CD4-positive, CD25-positive, alpha-beta regulatory T cell (primary cell): ENCODE data around the gene TRIM47. TPM values are rescaled to one million over a fixed set of nuclear protein-coding genes. Genes with fewer than 3 reads are reported as not detected.

Experiments
- ATAC-seq, 2 donors: fragments of 150-1000 bp; cut with Tn5 transposase; one replicate each; pipeline ENCODE4 v1.10.0; 2021; ENCODE audit warnings: low read depth in 2 of 2, moderate number of reproducible peaks in 2 of 2, moderate library complexity in 1 of 2
- DNase-seq, 3 donors: peaks; one replicate each; pipeline versions ENCODE4 v3.0.0 to v3.0.0-alpha.2; 2012 to 2022; ENCODE audit warnings: mixed read lengths in 1 of 3
- H3K27ac ChIP-seq: one replicate; pipeline ENCODE4 v1.7.0; 2013; ENCODE audit warnings: mild to moderate bottlenecking, low read length; ENCODE audit not compliant: insufficient read depth, poor library complexity, severe bottlenecking
- H3K27me3 ChIP-seq: one replicate; pipeline ENCODE4 v1.7.0; 2013; ENCODE audit warnings: low read length; ENCODE audit not compliant: control insufficient read depth, insufficient read depth
- H3K36me3 ChIP-seq: one replicate; pipeline ENCODE4 v1.7.0; 2013; ENCODE audit warnings: mild to moderate bottlenecking, low read length, moderate library complexity; ENCODE audit not compliant: control insufficient read depth, insufficient read depth
- H3K4me1 ChIP-seq: 2 replicates; pipeline ENCODE4 v1.7.0; 2013; ENCODE audit warnings: mild to moderate bottlenecking, low read length; ENCODE audit not compliant: insufficient read depth, control insufficient read depth, poor library complexity, severe bottlenecking
- H3K4me3 ChIP-seq: one replicate; pipeline ENCODE4 v1.7.0; 2013; ENCODE audit warnings: low read depth, mild to moderate bottlenecking, low read length, moderate library complexity
- H3K9me3 ChIP-seq, 2 experiments: 1 replicate in 1 of 2; 2 replicates in 1 of 2; pipeline ENCODE4 v1.7.0; 2013; ENCODE audit warnings: low read length in 2 of 2, mild to moderate bottlenecking in 1 of 2, moderate library complexity in 1 of 2; ENCODE audit not compliant: control insufficient read depth in 2 of 2
- H3K27ac Mint-ChIP-seq, 3 donors: one replicate each; pipeline ENCODE4 v1.8.0; 2020 to 2022; ENCODE audit warnings: mild to moderate bottlenecking in 3 of 3, mixed read lengths in 3 of 3, moderate library complexity in 2 of 3
- H3K27me3 Mint-ChIP-seq: one replicate; pipeline ENCODE4 v1.8.0; 2022; ENCODE audit warnings: mild to moderate bottlenecking, mixed read lengths
- H3K36me3 Mint-ChIP-seq: one replicate; pipeline ENCODE4 v1.8.0; 2020; ENCODE audit warnings: mixed read lengths
- H3K4me1 Mint-ChIP-seq, 4 donors: one replicate each; pipeline ENCODE4 v1.8.0; 2020 to 2022; ENCODE audit warnings: mixed read lengths in 4 of 4, mild to moderate bottlenecking in 1 of 4
- H3K4me3 Mint-ChIP-seq, 4 donors: one replicate each; pipeline ENCODE4 v1.8.0; 2020 to 2022; ENCODE audit warnings: mild to moderate bottlenecking in 4 of 4, mixed read lengths in 4 of 4, moderate library complexity in 3 of 4
- H3K9me3 Mint-ChIP-seq, 7 donors: one replicate each; pipeline ENCODE4 v1.8.0; 2020 to 2022; ENCODE audit warnings: mixed read lengths in 7 of 7, mild to moderate bottlenecking in 3 of 7, moderate library complexity in 2 of 7
- polyA plus RNA-seq, 4 donors: library from polyadenylated mRNA; unstranded; fragments of 300-500 nt; fragmentation: Illumina TruSeq; gene quantifications; one replicate each; pipeline ENCODE4 v1.2.3, GENCODE V29; 2021
- total RNA-seq: library from RNA; stranded (reverse); gene quantifications from one replicate; pipeline ENCODE4 v1.2.3, GENCODE V29; 2022

The TRIM47 gene
- total and polyA plus RNA-seq, 5 donors from 2014 or later: 3.6 to 16.6 (median 15.2) TPM

- ATAC-seq (no peak), DNase-seq (no peak)
- H3K27me3 ChIP-seq: no peaks in the 10 kb centered on the region
- no peak overlapping the region for H3K4me3 ChIP-seq
- peaks cover 35% of the 10 kb centered on the region for H3K36me3 ChIP-seq
- H3K4me1 ChIP-seq: peaks cover 27% of the 10 kb centered on the region
- Mint-ChIP-seq H3K36me3 (peaks cover 8% of the 10 kb centered on the region), H3K9me3 (no peaks in the 10 kb centered on the region), H3K4me3 (no peak overlapping the region), H3K27me3 (no peaks in the 10 kb centered on the region), H3K27ac (peak overlapping the region in 1 of 3 donors; percentile 73), H3K4me1 (peaks cover 0 to 37% (median 13%) of the 10 kb centered on the region in 4 donors)
- no peak overlapping the region for H3K27ac ChIP-seq
- H3K9me3 ChIP-seq: no peaks in the 10 kb centered on the region
Observed at GRCh38 chr17:75825149-75825552, 53.2 kb downstream of the TRIM47 start.

- H3K27ac ChIP-seq: no peak overlapping the region
Observed at GRCh38 chr17:75824666-75825065, 53.7 kb downstream of the TRIM47 start.

More at GRCh38 chr17:75824666-75825065, 53.7 kb downstream of the TRIM47 start:
- Mint-ChIP-seq H3K4me1 (peaks cover 0 to 35% (median 13%) of the 10 kb centered on the region in 4 donors), H3K27ac (no peak overlapping the region), H3K4me3 (no peak overlapping the region), H3K9me3 (no peaks in the 10 kb centered on the region), H3K36me3 (peaks cover 8% of the 10 kb centered on the region), H3K27me3 (no peaks in the 10 kb centered on the region)
- Histone ChIP-seq H3K4me1 (peaks cover 27% of the 10 kb centered on the region), H3K27me3 (no peaks in the 10 kb centered on the region), H3K4me3 (no peak overlapping the region), H3K9me3 (no peaks in the 10 kb centered on the region), H3K36me3 (peaks cover 34% of the 10 kb centered on the region)
- ATAC-seq (no peak), DNase-seq (no peak)

Other genes with a start within 250 kb of the TRIM47 start
- gene SMIM5, start 245.1 kb downstream of the TRIM47 start, total RNA-seq: 1.6 TPM
- gene SMIM5, start 245.1 kb downstream of the TRIM47 start, polyA plus RNA-seq: under 1 TPM in 2 of 4 donors, not detected in 2; 0.07 to 0.10 TPM
- gene RECQL5, start 211.4 kb downstream of the TRIM47 start, total RNA-seq: 25.5 TPM
- 10 to 100 TPM in 2 of 4 donors, 1 to 10 TPM in 2; 8.7 to 16.4 (median 11.4) TPM for gene RECQL5, start 211.4 kb downstream of the TRIM47 start, polyA plus RNA-seq
- 253 TPM for gene SAP30BP, start 211.2 kb downstream of the TRIM47 start, total RNA-seq
- gene SAP30BP, start 211.2 kb downstream of the TRIM47 start, polyA plus RNA-seq: 100 to 1,000 TPM in 1 of 4 donors, 10 to 100 TPM in 3; 79.3 to 114 (median 81.5) TPM
- not detected for gene ITGB4, start 157.1 kb downstream of the TRIM47 start, total RNA-seq
- gene ITGB4, start 157.1 kb downstream of the TRIM47 start, polyA plus RNA-seq: under 1 TPM in 3 of 4 donors, not detected in 1; 0.28 to 0.60 (median 0.56) TPM
- gene GALK1, start 113.4 kb downstream of the TRIM47 start, total RNA-seq: 9.1 TPM
- gene GALK1, start 113.4 kb downstream of the TRIM47 start, polyA plus RNA-seq: 10 to 100 TPM; 18.7 to 24.3 (median 21.9) TPM
- gene UNK, start 93.8 kb downstream of the TRIM47 start, total RNA-seq: 33.9 TPM
- 10 to 100 TPM; 15.3 to 24.5 (median 23.0) TPM for gene UNK, start 93.8 kb downstream of the TRIM47 start, polyA plus RNA-seq
- 149 TPM for gene UNC13D, start 34.2 kb downstream of the TRIM47 start, total RNA-seq
- gene UNC13D, start 34.2 kb downstream of the TRIM47 start, polyA plus RNA-seq: 10 to 100 TPM; 41.6 to 51.7 (median 45.0) TPM
- gene WBP2, start 23.2 kb downstream of the TRIM47 start, total RNA-seq: 118 TPM
- gene WBP2, start 23.2 kb downstream of the TRIM47 start, polyA plus RNA-seq: 100 to 1,000 TPM in 1 of 4 donors, 10 to 100 TPM in 3; 77.7 to 112 (median 91.2) TPM
- 18.7 TPM for gene TRIM65, start 18.4 kb upstream of the TRIM47 start, total RNA-seq
- gene TRIM65, start 18.4 kb upstream of the TRIM47 start, polyA plus RNA-seq: 10 to 100 TPM; 16.9 to 24.3 (median 20.1) TPM
- 118 TPM for gene MRPL38, start 26.3 kb upstream of the TRIM47 start, total RNA-seq
- 10 to 100 TPM; 58.0 to 68.8 (median 64.8) TPM for gene MRPL38, start 26.3 kb upstream of the TRIM47 start, polyA plus RNA-seq
- 15.5 TPM for gene FBF1, start 62.5 kb upstream of the TRIM47 start, total RNA-seq
- 1 to 10 TPM; 1.7 to 3.6 (median 2.3) TPM for gene FBF1, start 62.5 kb upstream of the TRIM47 start, polyA plus RNA-seq
- 25.6 TPM for gene ACOX1, start 100.6 kb upstream of the TRIM47 start, total RNA-seq
- 10 to 100 TPM; 15.0 to 24.3 (median 18.9) TPM for gene ACOX1, start 100.6 kb upstream of the TRIM47 start, polyA plus RNA-seq
- 17.3 TPM for gene TEN1, start 100.7 kb upstream of the TRIM47 start, total RNA-seq
- 10 to 100 TPM; 19.9 to 26.1 (median 21.5) TPM for gene TEN1, start 100.7 kb upstream of the TRIM47 start, polyA plus RNA-seq
- gene CDK3, start 122.3 kb upstream of the TRIM47 start, total RNA-seq: 11.6 TPM
- 1 to 10 TPM in 1 of 4 donors, under 1 TPM in 3; 0.17 to 1.0 (median 0.50) TPM for gene CDK3, start 122.3 kb upstream of the TRIM47 start, polyA plus RNA-seq
- gene EVPL, start 148.7 kb upstream of the TRIM47 start, total RNA-seq: 0.15 TPM
- gene EVPL, start 148.7 kb upstream of the TRIM47 start, polyA plus RNA-seq: under 1 TPM in 1 of 4 donors, not detected in 3; 0.05 TPM
- 68.8 TPM for gene SRP68, start 193.9 kb upstream of the TRIM47 start, total RNA-seq
- gene SRP68, start 193.9 kb upstream of the TRIM47 start, polyA plus RNA-seq: 10 to 100 TPM; 71.6 to 81.0 (median 74.5) TPM
- gene GALR2, start 196.2 kb upstream of the TRIM47 start, total RNA-seq: 0.86 TPM
- gene GALR2, start 196.2 kb upstream of the TRIM47 start, polyA plus RNA-seq: under 1 TPM in 2 of 4 donors, not detected in 2; 0.41 to 0.62 TPM
- gene ZACN, start 200.6 kb upstream of the TRIM47 start, total RNA-seq: 0.42 TPM
- 1 to 10 TPM in 1 of 4 donors, under 1 TPM in 3; 0.24 to 2.0 (median 0.62) TPM for gene ZACN, start 200.6 kb upstream of the TRIM47 start, polyA plus RNA-seq
- gene EXOC7, start 225.2 kb upstream of the TRIM47 start, total RNA-seq: 105 TPM
- 10 to 100 TPM; 41.3 to 47.6 (median 45.0) TPM for gene EXOC7, start 225.2 kb upstream of the TRIM47 start, polyA plus RNA-seq